ENCODE results near the gene DLG2.

GRCh38 chr11:84671325-84671999 is 955.7 kb downstream of the DLG2 start:
- TF ChIP-seq EZH2 (IDR thresholded peaks at IDR 0.05; ENCODE audit: borderline replicate concordance, low read length): no peak
- no peak for TF ChIP-seq CTCF (IDR thresholded peaks at IDR 0.05; ENCODE audit: low read length)

Measured in OCI-LY1 (cell line).